ENCODE results near the gene KCNA3. TPM values are rescaled to one million over a fixed set of nuclear protein-coding genes. Genes with fewer than 3 reads are reported as not detected.

Gene KCNA3
- total RNA-seq, 4 donors from 2014 or later = 0.18 to 0.20 TPM; not detected in 2

DNA sequence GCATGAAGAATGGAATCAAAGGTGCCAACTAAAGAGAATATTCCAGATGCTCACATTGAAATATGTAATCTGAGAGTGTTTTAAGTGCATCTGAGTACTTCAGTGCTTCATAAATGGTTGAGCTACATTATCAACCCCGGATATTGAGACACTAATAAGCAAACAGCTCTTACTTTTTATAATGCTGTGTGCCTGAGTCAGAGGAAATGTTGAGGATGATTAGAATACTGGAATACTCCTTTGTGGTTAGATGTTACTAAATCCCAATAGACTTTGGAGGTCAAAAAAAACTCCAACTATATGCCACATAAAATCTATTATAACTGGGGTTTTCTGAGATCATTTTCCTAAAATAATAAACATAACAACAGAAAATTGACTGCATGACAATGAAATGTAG lies 12.5 kb upstream of the KCNA3 start:
- intact Hi-C loops (cut with DNase I; ENCODE audit: low total_unique reads) = no loop called here
- no peak overlapping the region for H3K27ac ChIP-seq
- no peak for DNase-seq
- in situ Hi-C loops (cut with MboI; ENCODE audit: low sequenced_read_pairs in 4 of 4) = no loop called here
- H3K9me3 ChIP-seq = no peaks in the 10 kb centered on the region
- peaks cover 0 to 5% (median 0%) of the 10 kb centered on the region in 3 donors for H3K27me3 ChIP-seq
- TF ChIP-seq, protein P1, sequence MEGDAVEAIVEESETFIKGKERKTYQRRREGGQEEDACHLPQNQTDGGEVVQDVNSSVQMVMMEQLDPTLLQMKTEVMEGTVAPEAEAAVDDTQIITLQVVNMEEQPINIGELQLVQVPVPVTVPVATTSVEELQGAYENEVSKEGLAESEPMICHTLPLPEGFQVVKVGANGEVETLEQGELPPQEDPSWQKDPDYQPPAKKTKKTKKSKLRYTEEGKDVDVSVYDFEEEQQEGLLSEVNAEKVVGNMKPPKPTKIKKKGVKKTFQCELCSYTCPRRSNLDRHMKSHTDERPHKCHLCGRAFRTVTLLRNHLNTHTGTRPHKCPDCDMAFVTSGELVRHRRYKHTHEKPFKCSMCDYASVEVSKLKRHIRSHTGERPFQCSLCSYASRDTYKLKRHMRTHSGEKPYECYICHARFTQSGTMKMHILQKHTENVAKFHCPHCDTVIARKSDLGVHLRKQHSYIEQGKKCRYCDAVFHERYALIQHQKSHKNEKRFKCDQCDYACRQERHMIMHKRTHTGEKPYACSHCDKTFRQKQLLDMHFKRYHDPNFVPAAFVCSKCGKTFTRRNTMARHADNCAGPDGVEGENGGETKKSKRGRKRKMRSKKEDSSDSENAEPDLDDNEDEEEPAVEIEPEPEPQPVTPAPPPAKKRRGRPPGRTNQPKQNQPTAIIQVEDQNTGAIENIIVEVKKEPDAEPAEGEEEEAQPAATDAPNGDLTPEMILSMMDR (IDR thresholded peaks at IDR 0.05 in 4 of 5, conservative IDR thresholded peaks at IDR 0.05 in 1 of 5) = no peak
- TF ChIP-seq POLR2A (IDR thresholded peaks at IDR 0.05) = no peak
- H3K36me3 ChIP-seq = no peaks in the 10 kb centered on the region
- ATAC-seq = no peak
- H3K4me3 ChIP-seq = no peak overlapping the region
- no peaks in the 10 kb centered on the region for H3K4me1 ChIP-seq

GRCh38 chr1:110686188-110686587 lies 11.4 kb upstream of the KCNA3 start:
- intact Hi-C loops (cut with DNase I; ENCODE audit: low total_unique reads) (no loop called here), in situ Hi-C loops (cut with MboI; ENCODE audit: low sequenced_read_pairs in 4 of 4) (no loop called here)
- ATAC-seq (no peak), DNase-seq (no peak)
- Histone ChIP-seq H3K9me3 (no peaks in the 10 kb centered on the region), H3K27me3 (peaks cover 0 to 5% (median 0%) of the 10 kb centered on the region in 3 donors), H3K4me1 (no peaks in the 10 kb centered on the region), H3K36me3 (no peaks in the 10 kb centered on the region), H3K27ac (no peak overlapping the region), H3K4me3 (no peak overlapping the region)
- no peak for TF ChIP-seq POLR2A (IDR thresholded peaks at IDR 0.05)
- TF ChIP-seq, protein P1 (IDR thresholded peaks at IDR 0.05 in 4 of 5, conservative IDR thresholded peaks at IDR 0.05 in 1 of 5) = no peak

- no peak for TF ChIP-seq POLR2A (IDR thresholded peaks at IDR 0.05)
- TF ChIP-seq, protein P1 (IDR thresholded peaks at IDR 0.05 in 4 of 5, conservative IDR thresholded peaks at IDR 0.05 in 1 of 5) = no peak
- Histone ChIP-seq H3K36me3 (no peaks in the 10 kb centered on the region), H3K4me1 (no peaks in the 10 kb centered on the region), H3K9me3 (no peaks in the 10 kb centered on the region), H3K27me3 (peaks cover 0 to 5% (median 0%) of the 10 kb centered on the region in 3 donors), H3K27ac (no peak overlapping the region), H3K4me3 (no peak overlapping the region)
- in situ Hi-C loops (cut with MboI; ENCODE audit: low sequenced_read_pairs in 4 of 4) (no loop called here), intact Hi-C loops (cut with DNase I; ENCODE audit: low total_unique reads) (no loop called here)
- DNase-seq (no peak), ATAC-seq (no peak)
Measured at GRCh38 chr1:110684491-110684890, 9.8 kb upstream of the KCNA3 start.

DNA sequence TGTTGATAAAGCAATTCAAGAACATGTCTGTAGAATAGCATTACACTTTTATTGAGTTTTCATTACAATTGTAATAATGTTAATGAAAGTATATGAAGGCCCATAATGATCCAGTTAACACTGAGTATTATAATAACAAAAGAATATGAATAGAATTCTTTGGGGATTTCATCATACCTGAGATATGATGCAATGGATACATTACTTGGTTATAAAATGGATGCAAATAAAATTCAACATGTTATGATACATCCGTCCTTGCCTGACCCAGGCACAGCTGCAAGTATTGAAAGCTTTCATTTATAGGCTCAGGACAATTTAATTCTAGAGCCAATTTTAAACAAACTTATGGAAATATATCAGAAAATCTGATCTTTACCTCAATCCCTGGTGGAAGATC lies 8.2 kb upstream of the KCNA3 start:
- Histone ChIP-seq H3K36me3 (no peaks in the 10 kb centered on the region), H3K9me3 (no peaks in the 10 kb centered on the region), H3K27me3 (peaks cover 0 to 8% (median 0%) of the 10 kb centered on the region in 3 donors), H3K27ac (no peak overlapping the region), H3K4me1 (no peaks in the 10 kb centered on the region), H3K4me3 (no peak overlapping the region)
- in situ Hi-C loops (cut with MboI; ENCODE audit: low sequenced_read_pairs in 4 of 4) = no loop called here
- TF ChIP-seq, protein P1 (IDR thresholded peaks at IDR 0.05 in 4 of 5, conservative IDR thresholded peaks at IDR 0.05 in 1 of 5) = no peak
- TF ChIP-seq POLR2A (IDR thresholded peaks at IDR 0.05) = no peak
- DNase-seq = no peak
- intact Hi-C loops (cut with DNase I; ENCODE audit: low total_unique reads) = no loop called here
- ATAC-seq = no peak
